ENCODE results near the gene FOXP1. TPM values are rescaled to one million over a fixed set of nuclear protein-coding genes. Genes with fewer than 3 reads are reported as not detected.
A peak's percentile ranks its signal among the peaks of the same experiment; 100 is the strongest.

FOXP1 gene
- total and polyA plus RNA-seq, 9 of the 15 experiments (the other 6 are each of a cell fraction or from before 2014, with no cell fraction given), result 7.7 to 34.5 (median 13.7) TPM

DNA sequence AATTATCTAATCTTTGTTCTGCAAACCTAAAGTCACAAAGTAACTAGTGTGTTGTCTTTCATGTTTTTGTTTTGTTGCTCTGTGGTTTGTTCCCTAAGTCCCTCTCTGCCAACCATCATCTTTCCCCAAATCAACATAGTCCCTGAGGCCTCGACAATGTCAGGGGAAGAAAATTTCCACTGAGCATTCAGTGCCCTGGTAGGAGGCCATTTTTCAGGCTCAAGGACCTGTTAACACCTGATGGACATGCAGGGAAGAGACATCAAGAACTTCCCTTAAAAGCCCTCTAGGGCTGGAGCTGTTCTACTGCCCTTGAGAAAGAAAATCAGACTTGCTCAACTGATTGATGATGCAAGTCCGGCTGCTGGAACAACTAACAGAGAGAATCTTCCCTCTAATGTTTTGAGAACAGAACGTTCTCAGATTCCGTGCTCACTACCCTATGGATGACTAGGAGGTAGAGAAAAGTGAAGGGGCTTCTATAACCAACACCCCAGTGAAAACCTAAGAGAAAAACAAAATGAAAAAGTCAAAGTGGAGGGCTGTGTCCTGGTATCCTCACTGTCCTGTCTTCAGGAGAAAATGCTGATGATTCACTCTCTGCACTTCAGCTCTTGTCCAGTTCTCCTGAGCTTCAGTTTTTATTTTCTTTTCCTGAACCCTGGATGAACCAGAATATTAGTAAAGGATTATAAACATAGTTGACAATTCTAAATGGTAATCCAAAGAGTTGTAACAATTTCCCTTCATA is 373.1 kb downstream of the FOXP1 start (continued):
- no peak for TF ChIP-seq THRAP3 (IDR thresholded peaks at IDR 0.05; ENCODE audit: borderline replicate concordance)
- TF ChIP-seq SIN3A (IDR thresholded peaks at IDR 0.05; ENCODE audit: borderline replicate concordance in 2 of 2, control insufficient read depth in 1 of 2, low read depth in 2 of 2, low read length in 2 of 2), result no peak
- TF ChIP-seq LCOR (CRISPR knock-in tag; IDR thresholded peaks at IDR 0.05), result no peak
- TF ChIP-seq ZNF444 (CRISPR knock-in tag; IDR thresholded peaks at IDR 0.05), result no peak
- no peak for TF ChIP-seq RFX5 (IDR thresholded peaks at IDR 0.05; ENCODE audit: low read depth, low read length)
- TF ChIP-seq ZFX (CRISPR knock-in tag; IDR thresholded peaks at IDR 0.05), result peak; percentile 20; the same call in 1 of the 2 replicates
- no peak for TF ChIP-seq ARHGAP35 (IDR thresholded peaks at IDR 0.05; ENCODE audit: partially characterized antibody)
- TF ChIP-seq XRCC5 (IDR thresholded peaks at IDR 0.05; ENCODE audit: low read depth, low read length), result no peak
- TF ChIP-seq FOXK2 (conservative IDR thresholded peaks at IDR 0.05 in 1 of 2, IDR thresholded peaks at IDR 0.05 in 1 of 2; ENCODE audit: low read depth in 2 of 2), result no peak
- TF ChIP-seq KAT2B (IDR thresholded peaks at IDR 0.05; ENCODE audit: low read depth, low read length), result no peak
- TF ChIP-seq, protein P1, sequence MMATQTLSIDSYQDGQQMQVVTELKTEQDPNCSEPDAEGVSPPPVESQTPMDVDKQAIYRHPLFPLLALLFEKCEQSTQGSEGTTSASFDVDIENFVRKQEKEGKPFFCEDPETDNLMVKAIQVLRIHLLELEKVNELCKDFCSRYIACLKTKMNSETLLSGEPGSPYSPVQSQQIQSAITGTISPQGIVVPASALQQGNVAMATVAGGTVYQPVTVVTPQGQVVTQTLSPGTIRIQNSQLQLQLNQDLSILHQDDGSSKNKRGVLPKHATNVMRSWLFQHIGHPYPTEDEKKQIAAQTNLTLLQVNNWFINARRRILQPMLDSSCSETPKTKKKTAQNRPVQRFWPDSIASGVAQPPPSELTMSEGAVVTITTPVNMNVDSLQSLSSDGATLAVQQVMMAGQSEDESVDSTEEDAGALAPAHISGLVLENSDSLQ (IDR thresholded peaks at IDR 0.05), result peak; percentile 58
- TF ChIP-seq ZNF23 (CRISPR knock-in tag; IDR thresholded peaks at IDR 0.05), result no peak
- TF ChIP-seq TEAD1 (CRISPR knock-in tag; IDR thresholded peaks at IDR 0.05), result no peak
- peak; percentile 10 for TF ChIP-seq MEIS2 (IDR thresholded peaks at IDR 0.05; ENCODE audit: partially characterized antibody)
- TF ChIP-seq, protein P2, sequence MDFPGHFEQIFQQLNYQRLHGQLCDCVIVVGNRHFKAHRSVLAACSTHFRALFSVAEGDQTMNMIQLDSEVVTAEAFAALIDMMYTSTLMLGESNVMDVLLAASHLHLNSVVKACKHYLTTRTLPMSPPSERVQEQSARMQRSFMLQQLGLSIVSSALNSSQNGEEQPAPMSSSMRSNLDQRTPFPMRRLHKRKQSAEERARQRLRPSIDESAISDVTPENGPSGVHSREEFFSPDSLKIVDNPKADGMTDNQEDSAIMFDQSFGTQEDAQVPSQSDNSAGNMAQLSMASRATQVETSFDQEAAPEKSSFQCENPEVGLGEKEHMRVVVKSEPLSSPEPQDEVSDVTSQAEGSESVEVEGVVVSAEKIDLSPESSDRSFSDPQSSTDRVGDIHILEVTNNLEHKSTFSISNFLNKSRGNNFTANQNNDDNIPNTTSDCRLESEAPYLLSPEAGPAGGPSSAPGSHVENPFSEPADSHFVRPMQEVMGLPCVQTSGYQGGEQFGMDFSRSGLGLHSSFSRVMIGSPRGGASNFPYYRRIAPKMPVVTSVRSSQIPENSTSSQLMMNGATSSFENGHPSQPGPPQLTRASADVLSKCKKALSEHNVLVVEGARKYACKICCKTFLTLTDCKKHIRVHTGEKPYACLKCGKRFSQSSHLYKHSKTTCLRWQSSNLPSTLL (IDR thresholded peaks at IDR 0.05), result no peak
- TF ChIP-seq, protein P3, sequence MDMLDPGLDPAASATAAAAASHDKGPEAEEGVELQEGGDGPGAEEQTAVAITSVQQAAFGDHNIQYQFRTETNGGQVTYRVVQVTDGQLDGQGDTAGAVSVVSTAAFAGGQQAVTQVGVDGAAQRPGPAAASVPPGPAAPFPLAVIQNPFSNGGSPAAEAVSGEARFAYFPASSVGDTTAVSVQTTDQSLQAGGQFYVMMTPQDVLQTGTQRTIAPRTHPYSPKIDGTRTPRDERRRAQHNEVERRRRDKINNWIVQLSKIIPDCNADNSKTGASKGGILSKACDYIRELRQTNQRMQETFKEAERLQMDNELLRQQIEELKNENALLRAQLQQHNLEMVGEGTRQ (CRISPR knock-in tag; IDR thresholded peaks at IDR 0.05), result no peak
- no peak for TF ChIP-seq POLR2B (IDR thresholded peaks at IDR 0.05; ENCODE audit: low read depth, partially characterized antibody)
- TF ChIP-seq, protein P4, sequence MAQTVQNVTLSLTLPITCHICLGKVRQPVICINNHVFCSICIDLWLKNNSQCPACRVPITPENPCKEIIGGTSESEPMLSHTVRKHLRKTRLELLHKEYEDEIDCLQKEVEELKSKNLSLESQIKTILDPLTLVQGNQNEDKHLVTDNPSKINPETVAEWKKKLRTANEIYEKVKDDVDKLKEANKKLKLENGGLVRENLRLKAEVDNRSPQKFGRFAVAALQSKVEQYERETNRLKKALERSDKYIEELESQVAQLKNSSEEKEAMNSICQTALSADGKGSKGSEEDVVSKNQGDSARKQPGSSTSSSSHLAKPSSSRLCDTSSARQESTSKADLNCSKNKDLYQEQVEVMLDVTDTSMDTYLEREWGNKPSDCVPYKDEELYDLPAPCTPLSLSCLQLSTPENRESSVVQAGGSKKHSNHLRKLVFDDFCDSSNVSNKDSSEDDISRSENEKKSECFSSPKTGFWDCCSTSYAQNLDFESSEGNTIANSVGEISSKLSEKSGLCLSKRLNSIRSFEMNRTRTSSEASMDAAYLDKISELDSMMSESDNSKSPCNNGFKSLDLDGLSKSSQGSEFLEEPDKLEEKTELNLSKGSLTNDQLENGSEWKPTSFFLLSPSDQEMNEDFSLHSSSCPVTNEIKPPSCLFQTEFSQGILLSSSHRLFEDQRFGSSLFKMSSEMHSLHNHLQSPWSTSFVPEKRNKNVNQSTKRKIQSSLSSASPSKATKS (CRISPR knock-in tag; IDR thresholded peaks at IDR 0.05), result no peak
- TF ChIP-seq PCBP1 (IDR thresholded peaks at IDR 0.05; ENCODE audit: low read depth, low read length, poor library complexity, severe bottlenecking), result no peak
- no peak for TF ChIP-seq KDM5B (IDR thresholded peaks at IDR 0.05; ENCODE audit: insufficient replicate concordance, low read depth, low read length)
- no peak for TF ChIP-seq PRPF4 (IDR thresholded peaks at IDR 0.05; ENCODE audit: insufficient read depth, low read depth, low read length, poor library complexity, severe bottlenecking)
